Nephron (organoid): ENCODE measurements around the gene C2orf72.
"Not testable (repeated sequence)": the region's sequence is repeated elsewhere in the genome, so short reads cannot be mapped to it uniquely, and the experiment has no call there.

Experiments
- H3K27ac Mint-ChIP-seq, 3 experiments: 2 replicates each; pipeline ENCODE4 v1.8.0; 2020; ENCODE audit warnings: mixed read lengths in 3 of 3, mild to moderate bottlenecking in 2 of 3, moderate library complexity in 1 of 3
- H3K27me3 Mint-ChIP-seq: 2 replicates; pipeline ENCODE4 v1.8.0; 2021; ENCODE audit warnings: low read depth, mild to moderate bottlenecking, moderate library complexity, mixed read lengths
- H3K36me3 Mint-ChIP-seq: 2 replicates; pipeline ENCODE4 v1.8.0; 2020; ENCODE audit warnings: low read depth, mixed read lengths
- H3K4me1 Mint-ChIP-seq: 2 replicates; pipeline ENCODE4 v1.8.0; 2020; ENCODE audit warnings: mixed read lengths
- H3K4me3 Mint-ChIP-seq, 3 experiments: 2 replicates each; pipeline ENCODE4 v1.8.0; 2020; ENCODE audit warnings: mild to moderate bottlenecking in 3 of 3, mixed read lengths in 3 of 3, moderate library complexity in 2 of 3
- H3K9me3 Mint-ChIP-seq: 2 replicates; pipeline ENCODE4 v1.8.0; 2020; ENCODE audit warnings: mixed read lengths
- CTCF ChIP-seq, 3 experiments: fragments of 200-600 bp; sonication (generic); IDR thresholded peaks; one replicate each; pipeline ENCODE4 v1.5.0; 2021; ENCODE audit warnings: antibody characterized with exemption in 3 of 3; ENCODE audit not compliant: unreplicated experiment in 3 of 3

Gene C2orf72

GRCh38 chr2:231016566-231017230 lies 20.6 kb upstream of the C2orf72 start:
- Mint-ChIP-seq H3K4me1 (no peaks in the 10 kb centered on the region), H3K4me3 (no peak overlapping the region), H3K27ac (no peak overlapping the region), H3K36me3 (no peaks in the 10 kb centered on the region), H3K27me3 (peaks cover 37% of the 10 kb centered on the region), H3K9me3 (peaks cover 4% of the 10 kb centered on the region)
- TF ChIP-seq CTCF (IDR thresholded peaks at IDR 0.05; ENCODE audit: unreplicated experiment in 3 of 3), result no peak

DNA sequence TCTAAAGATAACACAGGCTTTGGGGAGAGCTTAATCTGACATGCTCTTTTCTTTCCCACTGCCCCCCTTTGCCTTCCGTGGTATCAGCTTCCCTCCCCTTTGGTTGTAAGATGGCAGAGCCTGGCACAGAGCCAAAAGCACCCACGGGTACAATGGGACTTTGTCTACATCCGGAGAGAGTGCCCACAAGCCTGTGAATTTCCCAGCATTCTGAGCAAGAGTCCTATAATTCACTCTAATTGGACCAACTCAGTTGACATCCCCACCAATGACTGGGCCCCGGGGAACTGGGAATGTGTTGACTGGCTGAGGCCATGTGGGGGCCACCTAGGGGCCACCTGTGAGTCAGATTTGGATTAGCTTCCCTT lies 20.1 kb upstream of the C2orf72 start:
- Mint-ChIP-seq H3K4me1 (no peaks in the 10 kb centered on the region), H3K9me3 (peaks cover 4% of the 10 kb centered on the region)
- TF ChIP-seq CTCF (IDR thresholded peaks at IDR 0.05; ENCODE audit: unreplicated experiment in 3 of 3), result no peak

DNA sequence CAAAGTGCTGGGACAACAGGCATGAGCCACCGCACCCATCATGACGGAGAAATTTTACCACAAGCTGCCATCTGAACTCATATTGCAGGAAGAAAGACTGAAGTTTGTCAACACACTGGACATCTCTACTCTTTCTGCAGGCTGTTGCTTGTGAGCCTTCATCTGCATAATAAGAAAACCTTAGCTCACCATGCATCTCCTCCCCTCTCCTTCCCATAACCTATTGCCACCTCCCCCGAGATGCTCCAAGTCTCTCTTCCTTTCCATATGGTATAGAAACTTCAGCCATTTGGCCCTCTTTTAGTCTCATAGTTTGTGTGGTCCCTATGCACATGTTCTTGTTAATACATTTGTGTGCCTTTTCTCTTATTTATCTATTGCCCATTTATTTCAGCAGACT lies 19.1 kb upstream of the C2orf72 start:
- no peak for TF ChIP-seq CTCF (IDR thresholded peaks at IDR 0.05; ENCODE audit: unreplicated experiment in 3 of 3)
- Mint-ChIP-seq H3K4me3 (no peak overlapping the region), H3K27ac (no peak overlapping the region), H3K9me3 (peaks cover 4% of the 10 kb centered on the region), H3K4me1 (no peaks in the 10 kb centered on the region), H3K27me3 (peaks cover 23% of the 10 kb centered on the region), H3K36me3 (no peaks in the 10 kb centered on the region)

More for the DNA sequence above, 20.1 kb upstream of the C2orf72 start:
- H3K27me3 Mint-ChIP-seq, result peaks cover 32% of the 10 kb centered on the region
- no peak overlapping the region for H3K4me3 Mint-ChIP-seq
- H3K36me3 Mint-ChIP-seq, result no peaks in the 10 kb centered on the region
- H3K27ac Mint-ChIP-seq, result no peak overlapping the region

GRCh38 chr2:231025059-231025458 lies 12.3 kb upstream of the C2orf72 start:
- H3K4me1 Mint-ChIP-seq, H3K27me3 Mint-ChIP-seq, H3K9me3 Mint-ChIP-seq, H3K36me3 Mint-ChIP-seq, H3K4me3 Mint-ChIP-seq, H3K27ac Mint-ChIP-seq: not testable (repeated sequence)

- Mint-ChIP-seq H3K4me1 (no peaks in the 10 kb centered on the region), H3K27ac (no peak overlapping the region), H3K27me3 (peaks cover 24% of the 10 kb centered on the region), H3K9me3 (no peaks in the 10 kb centered on the region), H3K36me3 (no peaks in the 10 kb centered on the region), H3K4me3 (no peak overlapping the region)
- TF ChIP-seq CTCF (IDR thresholded peaks at IDR 0.05; ENCODE audit: unreplicated experiment in 3 of 3), result no peak
These were observed 8.4 kb upstream of the C2orf72 start for GRCh38 chr2:231028889-231029288.

- no peaks in the 10 kb centered on the region for H3K36me3 Mint-ChIP-seq
- peaks cover 27% of the 10 kb centered on the region for H3K27me3 Mint-ChIP-seq
- no peak overlapping the region for H3K4me3 Mint-ChIP-seq
- no peaks in the 10 kb centered on the region for H3K9me3 Mint-ChIP-seq
- no peak overlapping the region for H3K27ac Mint-ChIP-seq
- no peak for TF ChIP-seq CTCF (IDR thresholded peaks at IDR 0.05; ENCODE audit: unreplicated experiment in 3 of 3)
- H3K4me1 Mint-ChIP-seq, result no peaks in the 10 kb centered on the region
These were observed 7.8 kb upstream of the C2orf72 start for GRCh38 chr2:231029563-231029962.
